IMR-90 (cell line): ENCODE measurements around the gene LSMEM2. TPM values are rescaled to one million over a fixed set of nuclear protein-coding genes. Genes with fewer than 3 reads are reported as not detected.

Experiments
- ATAC-seq: fragments of 200-7000 bp; cut with Tn5 transposase; 2 replicates; pipeline ENCODE4 v1.9.1; 2020; ENCODE audit warnings: low read depth, mild to moderate bottlenecking, moderate library complexity
- BruUV-seq: library from RNA; stranded (reverse); fragments of 400-500 nt; replicated peaks from 2 replicates; lab custom pipeline; 2021; lab: Mats Ljungman, UMichigan
- CTCF ChIA-PET: fragments of 300-600 bp; formaldehyde crosslinking; extraction: SDS; loops from one replicate; lab custom pipeline; 2021; ENCODE audit warnings: antibody characterized with exemption; lab: Yijun Ruan, JAX
- POLR2A ChIA-PET: fragments of 300-600 bp; sonication (Branson Sonifier 250); formaldehyde crosslinking; loops from one replicate; lab custom pipeline; 2022; ENCODE audit warnings: antibody characterized with exemption; ENCODE audit not compliant: unreplicated experiment; lab: Charles Lee
- DNase-seq: peaks from one replicate; pipeline ENCODE4 v3.0.0; 2013
- H2AFZ ChIP-seq: replicated peaks from 2 replicates; pipeline ENCODE3; 2013; ENCODE audit warnings: low read length, mild to moderate bottlenecking; ENCODE audit not compliant: poor library complexity
- H2AK5ac ChIP-seq: 2 replicates; pipeline ENCODE4 v1.6.1; 2013; ENCODE audit warnings: low read depth, low read length, inconsistent platforms
- H2AK9ac ChIP-seq: replicated peaks from 2 replicates; pipeline ENCODE3; 2013; ENCODE audit warnings: mild to moderate bottlenecking, low read depth, low read length, moderate library complexity; ENCODE audit not compliant: poor library complexity
- H2BK120ac ChIP-seq: 2 replicates; pipeline ENCODE4 v1.6.1; 2013; ENCODE audit warnings: low read depth, low read length, inconsistent platforms
- H2BK15ac ChIP-seq: 3 replicates; pipeline ENCODE4 v1.6.1; 2013; ENCODE audit warnings: low read depth, low read length, inconsistent platforms
- H2BK20ac ChIP-seq: 2 replicates; pipeline ENCODE4 v1.6.1; 2013; ENCODE audit warnings: low read depth, mild to moderate bottlenecking, inconsistent platforms, low read length, moderate library complexity
- H2BK5ac ChIP-seq: 2 replicates; pipeline ENCODE4 v1.6.1; 2013; ENCODE audit warnings: mild to moderate bottlenecking, low read depth, low read length, inconsistent platforms; ENCODE audit not compliant: poor library complexity, severe bottlenecking
- H3K14ac ChIP-seq: replicated peaks from 2 replicates; pipeline ENCODE4 v1.6.1; 2013; ENCODE audit warnings: low read depth, low read length, inconsistent platforms
- H3K18ac ChIP-seq: 2 replicates; pipeline ENCODE4 v1.6.1; 2013; ENCODE audit warnings: low read depth, low read length, control low read depth
- H3K23ac ChIP-seq: 2 replicates; pipeline ENCODE4 v1.6.1; 2013; ENCODE audit warnings: low read depth, low read length, inconsistent platforms
- H3K27ac ChIP-seq: 2 replicates; pipeline ENCODE4 v1.5.1; 2013; ENCODE audit warnings: mild to moderate bottlenecking, control low read depth, low read length; ENCODE audit not compliant: insufficient read depth
- H3K27me3 ChIP-seq: 2 replicates; pipeline ENCODE4 v1.6.1; 2013; ENCODE audit warnings: low read length; ENCODE audit not compliant: control insufficient read depth, insufficient read depth
- H3K36me3 ChIP-seq: 2 replicates; pipeline ENCODE4 v1.6.1; 2013; ENCODE audit warnings: low read length, mixed read lengths; ENCODE audit not compliant: control insufficient read depth, insufficient read depth
- H3K4ac ChIP-seq: 2 replicates; pipeline ENCODE4 v1.6.1; 2013; ENCODE audit warnings: low read depth, low read length, inconsistent platforms
- H3K4me1 ChIP-seq: 2 replicates; pipeline ENCODE4 v1.6.1; 2013; ENCODE audit warnings: low read length, mixed read lengths; ENCODE audit not compliant: control insufficient read depth, insufficient read depth
- H3K4me2 ChIP-seq: 2 replicates; pipeline ENCODE4 v1.6.1; 2013; ENCODE audit warnings: low read depth, mild to moderate bottlenecking, control low read depth, low read length, moderate library complexity
- H3K4me3 ChIP-seq: 2 replicates; pipeline ENCODE4 v1.5.1; 2013; ENCODE audit warnings: low read depth, mild to moderate bottlenecking, control low read depth, low read length, moderate library complexity; ENCODE audit not compliant: insufficient read depth
- H3K56ac ChIP-seq: 2 replicates; pipeline ENCODE4 v1.6.1; 2013; ENCODE audit warnings: low read length, inconsistent platforms; ENCODE audit not compliant: insufficient read depth; ENCODE audit errors: extremely low read depth
- H3K79me1 ChIP-seq, 2 experiments: 2 replicates each; pipeline ENCODE4 v1.6.1; 2013; ENCODE audit warnings: low read length in 2 of 2, inconsistent platforms in 1 of 2, low read depth in 1 of 2
- H3K9ac ChIP-seq: 2 replicates; pipeline ENCODE4 v1.6.1; 2013; ENCODE audit warnings: low read depth, low read length, control low read depth
- H3K9me1 ChIP-seq: 2 replicates; pipeline ENCODE4 v1.6.1; 2013; ENCODE audit warnings: low read length, inconsistent platforms; ENCODE audit not compliant: insufficient read depth
- H3K9me3 ChIP-seq: 2 replicates; pipeline ENCODE4 v1.6.1; 2013; ENCODE audit warnings: low read length; ENCODE audit not compliant: control insufficient read depth, insufficient read depth
- H4K20me1 ChIP-seq: 2 replicates; pipeline ENCODE4 v1.6.1; 2013; ENCODE audit warnings: low read length, inconsistent platforms; ENCODE audit not compliant: insufficient read depth
- H4K5ac ChIP-seq: 2 replicates; pipeline ENCODE4 v1.6.1; 2013; ENCODE audit warnings: mild to moderate bottlenecking, low read depth, low read length, control low read depth
- H4K8ac ChIP-seq, 2 experiments: 2 replicates each; pipeline ENCODE4 v1.6.1; 2013; ENCODE audit warnings: low read depth in 2 of 2, low read length in 2 of 2, control low read depth in 1 of 2, inconsistent platforms in 1 of 2
- H4K91ac ChIP-seq: 2 replicates; pipeline ENCODE4 v1.6.1; 2013; ENCODE audit warnings: low read depth, low read length, inconsistent platforms; ENCODE audit not compliant: insufficient read depth
- CEBPB ChIP-seq: IDR thresholded peaks from 2 replicates; pipeline ENCODE4 v1.6.1; 2012; ENCODE audit warnings: low read depth, low read length, improper control_type of control experiment
- CHD1 ChIP-seq: IDR thresholded peaks from 2 replicates; pipeline ENCODE4 v1.6.1; 2012; ENCODE audit warnings: low read depth, low read length, improper control_type of control experiment
- FOS ChIP-seq: fragments of 150-350 bp; IDR thresholded peaks from 2 replicates; pipeline ENCODE4 v1.6.1; 2016; ENCODE audit warnings: low read depth, low read length
- MAFK ChIP-seq: IDR thresholded peaks from 2 replicates; pipeline ENCODE4 v1.6.1; 2012; ENCODE audit warnings: low read depth, low read length, improper control_type of control experiment
- MAZ ChIP-seq: IDR thresholded peaks from 2 replicates; pipeline ENCODE4 v1.6.1; 2012; ENCODE audit warnings: low read depth, mild to moderate bottlenecking, low read length, improper control_type of control experiment, moderate library complexity, borderline replicate concordance
- MXI1 ChIP-seq: IDR thresholded peaks from 2 replicates; pipeline ENCODE4 v1.6.1; 2012; ENCODE audit warnings: low read depth, mild to moderate bottlenecking, low read length, moderate library complexity, borderline replicate concordance
- NFE2L2 ChIP-seq: fragments of 150-350 bp; IDR thresholded peaks from 2 replicates; pipeline ENCODE4 v1.6.1; 2016; ENCODE audit warnings: low read depth, mild to moderate bottlenecking, low read length
- POLR2A ChIP-seq: IDR thresholded peaks from 2 replicates; pipeline ENCODE4 v1.6.1; 2012; ENCODE audit warnings: mild to moderate bottlenecking, low read depth, low read length
- RAD21 ChIP-seq: IDR thresholded peaks from 2 replicates; pipeline ENCODE4 v1.6.1; 2012; ENCODE audit warnings: low read length, improper control_type of control experiment
- RCOR1 ChIP-seq: IDR thresholded peaks from 2 replicates; pipeline ENCODE4 v1.6.1; 2012; ENCODE audit warnings: mild to moderate bottlenecking, low read length, improper control_type of control experiment; ENCODE audit not compliant: insufficient replicate concordance
- RFX5 ChIP-seq: IDR thresholded peaks from 2 replicates; pipeline ENCODE4 v1.8.0; 2012; ENCODE audit warnings: low read depth, mild to moderate bottlenecking, low read length, moderate library complexity
- SMC3 ChIP-seq: fragments of 150-350 bp; IDR thresholded peaks from 2 replicates; pipeline ENCODE4 v1.6.1; 2016; ENCODE audit warnings: low read depth, mild to moderate bottlenecking, antibody characterized with exemption, low read length, moderate library complexity
- WGBS, 2 experiments: methylation state at CpG; one replicate each; pipeline versions ENCODE4 v1.1.5 to v1.1.7; 2013; ENCODE audit warnings: missing lambda C conversion rate in 2 of 2; ENCODE audit not compliant: insufficient read length in 1 of 2; ENCODE audit errors: extremely low coverage in 2 of 2; 5-methylcytosine and 5-hydroxymethylcytosine counted together
- dilution Hi-C: fragments of 300-500 bp; cut with HindIII; formaldehyde crosslinking; loops from one replicate; pipeline ENCODE4 v1.14.3; 2018; ENCODE audit warnings: low sequenced_read_pairs; ENCODE audit not compliant: unreplicated experiment
- in situ Hi-C: fragments of 300-500 bp; cut with MboI; formaldehyde crosslinking; loops from 3 replicates; pipeline ENCODE4 v1.14.3; 2019; ENCODE audit warnings: low sequenced_read_pairs, inconsistent platforms, mixed read lengths
- intact Hi-C: fragments of 100-400 bp; cut with micrococcal nuclease; formaldehyde crosslinking; loops from 2 replicates; pipeline ENCODE4 v1.10.0; 2022
- polyA plus RNA-seq, 3 experiments: library from polyadenylated mRNA; depleted of rRNA; stranded (reverse); fragments of >200 nt; gene quantifications; 2 replicates each; pipeline ENCODE4 v1.2.3, GENCODE V29; 2012; ENCODE audit warnings: low replicate concordance in 1 of 3
- total RNA-seq: library from RNA; depleted of rRNA; stranded (reverse); fragments of >200 nt; gene quantifications from 2 replicates; pipeline ENCODE4 v1.2.3, GENCODE V29; 2012
- TF ChIP-seq, protein P1 (sequence below): conservative IDR thresholded peaks from 2 replicates; pipeline ENCODE4 v1.5.1; 2012; ENCODE audit warnings: mild to moderate bottlenecking, low read depth, low read length, improper control_type of control experiment
- TF ChIP-seq, protein P2 (sequence below): fragments of 150-350 bp; IDR thresholded peaks from 2 replicates; pipeline ENCODE4 v1.6.1; 2017; ENCODE audit warnings: mild to moderate bottlenecking, antibody characterized with exemption, low read length, low read depth
- TF ChIP-seq, protein P3 (sequence below): fragments of 150-350 bp; IDR thresholded peaks from 2 replicates; pipeline ENCODE4 v1.6.1; 2016; ENCODE audit warnings: low read depth, mild to moderate bottlenecking, low read length, moderate library complexity, borderline replicate concordance

LSMEM2 gene
- total and polyA plus RNA-seq, 2 of the 4 experiments (the other 2 are of a cell fraction): under 0.01 TPM; not detected in 1

DNA sequence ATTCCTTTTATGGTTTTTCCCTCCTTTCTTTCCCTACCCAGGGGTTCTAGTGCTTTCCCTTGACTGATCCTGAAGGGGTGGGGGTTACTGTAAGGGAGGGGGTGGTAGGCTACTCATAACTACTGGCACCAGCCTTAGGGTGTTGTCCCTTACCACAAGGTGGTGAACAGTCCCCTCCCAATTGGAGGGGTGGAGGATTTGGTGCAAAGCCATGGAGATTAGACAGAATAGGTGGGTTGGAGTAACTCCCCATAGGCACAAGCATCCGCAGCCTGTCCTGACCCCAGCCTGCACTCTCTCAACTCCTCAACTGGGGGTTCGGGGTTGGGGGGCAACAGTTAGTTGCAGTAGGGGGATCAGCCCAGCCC lies 46.2 kb downstream of the LSMEM2 start:
- TF ChIP-seq, protein P1, sequence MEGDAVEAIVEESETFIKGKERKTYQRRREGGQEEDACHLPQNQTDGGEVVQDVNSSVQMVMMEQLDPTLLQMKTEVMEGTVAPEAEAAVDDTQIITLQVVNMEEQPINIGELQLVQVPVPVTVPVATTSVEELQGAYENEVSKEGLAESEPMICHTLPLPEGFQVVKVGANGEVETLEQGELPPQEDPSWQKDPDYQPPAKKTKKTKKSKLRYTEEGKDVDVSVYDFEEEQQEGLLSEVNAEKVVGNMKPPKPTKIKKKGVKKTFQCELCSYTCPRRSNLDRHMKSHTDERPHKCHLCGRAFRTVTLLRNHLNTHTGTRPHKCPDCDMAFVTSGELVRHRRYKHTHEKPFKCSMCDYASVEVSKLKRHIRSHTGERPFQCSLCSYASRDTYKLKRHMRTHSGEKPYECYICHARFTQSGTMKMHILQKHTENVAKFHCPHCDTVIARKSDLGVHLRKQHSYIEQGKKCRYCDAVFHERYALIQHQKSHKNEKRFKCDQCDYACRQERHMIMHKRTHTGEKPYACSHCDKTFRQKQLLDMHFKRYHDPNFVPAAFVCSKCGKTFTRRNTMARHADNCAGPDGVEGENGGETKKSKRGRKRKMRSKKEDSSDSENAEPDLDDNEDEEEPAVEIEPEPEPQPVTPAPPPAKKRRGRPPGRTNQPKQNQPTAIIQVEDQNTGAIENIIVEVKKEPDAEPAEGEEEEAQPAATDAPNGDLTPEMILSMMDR: no peak
- no peak for TF ChIP-seq NFE2L2
- TF ChIP-seq SMC3: no peak
- TF ChIP-seq CEBPB: no peak
- no peak for TF ChIP-seq POLR2A
- no peak for TF ChIP-seq RFX5
- no peak for TF ChIP-seq MAZ
- TF ChIP-seq CHD1: no peak
- no peak for TF ChIP-seq RCOR1
- no peak for TF ChIP-seq MAFK
- TF ChIP-seq FOS: no peak
- TF ChIP-seq RAD21: no peak
- no peak for TF ChIP-seq MXI1
- TF ChIP-seq, protein P2, sequence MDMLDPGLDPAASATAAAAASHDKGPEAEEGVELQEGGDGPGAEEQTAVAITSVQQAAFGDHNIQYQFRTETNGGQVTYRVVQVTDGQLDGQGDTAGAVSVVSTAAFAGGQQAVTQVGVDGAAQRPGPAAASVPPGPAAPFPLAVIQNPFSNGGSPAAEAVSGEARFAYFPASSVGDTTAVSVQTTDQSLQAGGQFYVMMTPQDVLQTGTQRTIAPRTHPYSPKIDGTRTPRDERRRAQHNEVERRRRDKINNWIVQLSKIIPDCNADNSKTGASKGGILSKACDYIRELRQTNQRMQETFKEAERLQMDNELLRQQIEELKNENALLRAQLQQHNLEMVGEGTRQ: no peak
- TF ChIP-seq, protein P3, sequence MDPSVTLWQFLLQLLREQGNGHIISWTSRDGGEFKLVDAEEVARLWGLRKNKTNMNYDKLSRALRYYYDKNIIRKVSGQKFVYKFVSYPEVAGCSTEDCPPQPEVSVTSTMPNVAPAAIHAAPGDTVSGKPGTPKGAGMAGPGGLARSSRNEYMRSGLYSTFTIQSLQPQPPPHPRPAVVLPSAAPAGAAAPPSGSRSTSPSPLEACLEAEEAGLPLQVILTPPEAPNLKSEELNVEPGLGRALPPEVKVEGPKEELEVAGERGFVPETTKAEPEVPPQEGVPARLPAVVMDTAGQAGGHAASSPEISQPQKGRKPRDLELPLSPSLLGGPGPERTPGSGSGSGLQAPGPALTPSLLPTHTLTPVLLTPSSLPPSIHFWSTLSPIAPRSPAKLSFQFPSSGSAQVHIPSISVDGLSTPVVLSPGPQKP: no peak
- in situ Hi-C loops: loop anchor here (25.0 kb wide), 3 partner anchors 1062 to 1837 kb away; partner anchors contain the start of genes ABHD14B, GPR62, MANF and PCBP4
- Histone ChIP-seq H3K56ac (no peak overlapping the region), H4K91ac (no peak overlapping the region), H3K23ac (no peak overlapping the region), H2BK15ac (no peak overlapping the region), H3K27me3 (no peaks in the 10 kb centered on the region), H4K20me1 (peaks cover 9% of the 10 kb centered on the region), H3K4me1 (peaks cover 20% of the 10 kb centered on the region), H3K9me3 (no peaks in the 10 kb centered on the region), H3K14ac (no peak overlapping the region), H3K9ac (no peak overlapping the region), H2BK5ac (no peak overlapping the region), H3K9me1 (peaks cover 2% of the 10 kb centered on the region), H3K4ac (no peak overlapping the region), H2BK20ac (no peak overlapping the region), H2BK120ac (no peak overlapping the region), H3K27ac (no peak overlapping the region), H4K5ac (no peak overlapping the region), H2AFZ (no peak overlapping the region), H3K18ac (no peak overlapping the region), H3K79me1 (peaks cover 21 to 37% of the 10 kb centered on the region in 2 experiments), H4K8ac (no peak overlapping the region), H3K4me3 (no peak overlapping the region), H2AK5ac (no peak overlapping the region), H3K4me2 (no peak overlapping the region), H2AK9ac (no peak overlapping the region), H3K36me3 (peaks cover 12% of the 10 kb centered on the region)
- DNase-seq: no peak
- no peak for ATAC-seq
- dilution Hi-C loops: no loop called here
- WGBS, 2 experiments: no CpG with 5 or more reads among the region's 2 CpGs
- ChIA-PET CTCF (no interaction called here), POLR2A (no interaction called here)
- intact Hi-C loops: no loop called here
- no TSS peak for BruUV-seq
